Measurements from ENCODE around the gene ADRA2A.
A peak's percentile ranks its signal among the peaks of the same experiment; 100 is the strongest.

Gene ADRA2A

DNA sequence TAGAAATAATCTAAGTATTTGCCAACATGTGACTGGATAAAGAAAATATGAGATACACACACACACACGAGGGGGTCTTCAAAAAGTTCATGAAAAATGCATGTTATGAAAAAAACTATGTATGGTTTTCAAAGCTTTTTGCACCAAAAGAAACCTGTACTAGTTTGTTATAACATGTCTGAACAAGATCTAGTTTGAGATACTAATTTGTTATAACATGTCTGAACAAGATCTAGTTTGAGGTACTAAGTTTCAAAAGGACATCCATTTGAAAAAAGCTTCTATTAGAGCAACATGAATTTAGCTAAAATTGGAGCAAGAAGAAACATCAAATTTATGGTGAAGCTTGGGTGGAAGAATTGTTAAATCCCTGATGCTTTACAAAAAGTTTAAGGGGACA lies 19.8 kb upstream of the ADRA2A start:
- no peak for DNase-seq (ENCODE audit: low spot score)
- H3K4me3 ChIP-seq: no peak overlapping the region
- TF ChIP-seq, protein P1, sequence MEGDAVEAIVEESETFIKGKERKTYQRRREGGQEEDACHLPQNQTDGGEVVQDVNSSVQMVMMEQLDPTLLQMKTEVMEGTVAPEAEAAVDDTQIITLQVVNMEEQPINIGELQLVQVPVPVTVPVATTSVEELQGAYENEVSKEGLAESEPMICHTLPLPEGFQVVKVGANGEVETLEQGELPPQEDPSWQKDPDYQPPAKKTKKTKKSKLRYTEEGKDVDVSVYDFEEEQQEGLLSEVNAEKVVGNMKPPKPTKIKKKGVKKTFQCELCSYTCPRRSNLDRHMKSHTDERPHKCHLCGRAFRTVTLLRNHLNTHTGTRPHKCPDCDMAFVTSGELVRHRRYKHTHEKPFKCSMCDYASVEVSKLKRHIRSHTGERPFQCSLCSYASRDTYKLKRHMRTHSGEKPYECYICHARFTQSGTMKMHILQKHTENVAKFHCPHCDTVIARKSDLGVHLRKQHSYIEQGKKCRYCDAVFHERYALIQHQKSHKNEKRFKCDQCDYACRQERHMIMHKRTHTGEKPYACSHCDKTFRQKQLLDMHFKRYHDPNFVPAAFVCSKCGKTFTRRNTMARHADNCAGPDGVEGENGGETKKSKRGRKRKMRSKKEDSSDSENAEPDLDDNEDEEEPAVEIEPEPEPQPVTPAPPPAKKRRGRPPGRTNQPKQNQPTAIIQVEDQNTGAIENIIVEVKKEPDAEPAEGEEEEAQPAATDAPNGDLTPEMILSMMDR (IDR thresholded peaks at IDR 0.05): no peak
- H3K27ac ChIP-seq: no peak overlapping the region

DNA sequence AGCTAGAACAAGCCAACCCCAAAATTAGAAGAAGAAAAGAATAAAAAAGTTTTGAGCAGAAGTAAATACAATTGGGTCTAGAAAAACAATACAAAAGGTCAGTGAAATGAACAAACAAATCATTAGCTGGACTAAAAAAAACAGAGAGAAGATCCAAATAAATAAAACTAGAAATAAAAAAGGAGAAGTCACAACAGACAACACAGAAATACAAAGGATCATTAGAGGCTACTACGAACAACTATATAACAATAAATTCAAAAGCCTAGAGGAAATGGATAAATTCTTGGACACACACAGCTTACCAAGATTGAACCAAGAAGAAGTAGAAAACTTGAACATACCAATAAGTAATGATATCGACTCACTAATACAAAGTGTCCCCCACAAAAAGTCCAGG lies 13.4 kb upstream of the ADRA2A start:
- H3K4me3 ChIP-seq: no peak overlapping the region
- H3K27ac ChIP-seq: no peak overlapping the region
- TF ChIP-seq, protein P1 (IDR thresholded peaks at IDR 0.05): no peak
- DNase-seq (ENCODE audit: low spot score): no peak

DNA sequence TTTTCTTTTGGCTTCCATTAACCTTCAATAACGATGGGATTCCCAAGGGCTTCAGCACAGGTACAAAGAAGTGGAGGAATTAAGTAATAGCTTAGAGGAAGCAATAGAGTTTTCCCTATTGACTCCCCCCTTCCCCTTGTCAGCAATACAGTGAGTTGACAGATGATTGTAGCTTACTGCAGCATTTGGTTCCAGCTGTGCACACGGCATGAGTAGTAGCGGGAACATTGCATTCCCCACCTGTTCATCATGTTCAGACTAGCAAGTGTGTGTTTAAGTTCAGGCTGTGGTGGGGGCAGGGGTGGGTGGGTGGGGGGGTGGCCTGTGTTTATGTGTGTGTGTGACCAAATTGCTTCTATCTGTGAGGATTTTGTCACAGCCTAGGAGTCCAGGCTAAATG lies 4.6 kb upstream of the ADRA2A start:
- Histone ChIP-seq H3K27ac (no peak overlapping the region), H3K4me3 (no peak overlapping the region)
- no peak for DNase-seq (ENCODE audit: low spot score)
- TF ChIP-seq, protein P1 (IDR thresholded peaks at IDR 0.05): no peak

DNA sequence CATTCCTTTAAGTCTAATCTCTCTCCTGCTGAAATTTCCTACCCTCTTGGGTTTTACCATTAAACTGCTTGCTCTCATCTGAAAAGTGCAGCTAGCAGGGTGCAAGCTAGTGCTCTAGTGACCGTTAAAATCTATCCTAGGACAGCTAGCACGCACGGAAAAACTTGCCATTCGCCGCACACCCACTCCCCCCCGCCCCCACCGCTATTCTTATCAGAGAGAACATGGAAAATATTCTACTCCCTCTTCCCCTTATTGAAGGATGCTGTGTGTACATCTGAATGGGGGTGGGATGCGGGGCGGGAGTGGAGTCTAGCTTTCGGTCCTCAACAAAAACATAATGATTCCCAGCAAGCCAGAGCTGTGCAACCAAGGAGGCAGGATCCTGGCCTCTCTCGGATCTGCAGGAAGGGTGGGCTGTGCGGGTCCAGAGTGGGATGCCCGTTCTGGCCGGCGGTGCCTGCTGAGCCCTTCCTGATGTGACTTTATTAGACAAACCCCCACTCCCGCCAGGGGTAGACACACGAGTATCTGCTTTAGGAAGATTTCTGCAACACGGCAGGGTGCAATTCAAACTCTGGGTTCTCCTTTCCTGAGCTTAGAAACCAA lies 1.1 kb upstream of the ADRA2A start:
- H3K4me3 ChIP-seq: peak overlapping the region; percentile 77
- no peak overlapping the region for H3K27ac ChIP-seq

DNA sequence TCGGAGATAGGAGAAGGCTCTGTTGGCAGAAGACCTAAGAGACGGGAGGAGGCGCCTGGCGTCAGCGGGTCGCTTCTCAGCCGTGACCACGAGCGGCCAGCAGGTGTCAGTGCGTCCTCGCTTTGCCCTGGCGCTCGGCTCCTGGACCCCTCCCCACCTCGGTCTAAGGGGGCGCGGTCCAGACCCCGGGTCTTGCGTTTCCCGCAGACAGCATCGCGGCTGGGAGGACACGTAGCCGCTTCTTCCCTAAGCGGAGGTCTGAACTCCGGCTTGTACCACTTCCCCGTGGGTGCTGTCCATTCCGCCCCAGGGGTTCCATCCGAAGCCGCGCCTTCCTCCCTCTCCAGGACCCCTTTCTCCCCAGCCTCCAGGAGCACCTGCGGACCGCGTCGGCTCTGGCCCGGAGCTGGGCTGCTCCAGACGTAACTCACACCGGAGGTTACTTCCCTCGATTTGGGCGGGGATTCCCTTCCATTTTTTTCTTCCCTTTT lies 593 bp upstream of the ADRA2A start:
- TF ChIP-seq, protein P1 (IDR thresholded peaks at IDR 0.05): peak; percentile 73
- Histone ChIP-seq H3K27ac (no peak overlapping the region), H3K4me3 (peak overlapping the region; percentile 77)
- DNase-seq (ENCODE audit: low spot score): no peak

More for the DNA sequence above, 1.1 kb upstream of the ADRA2A start:
- no peak for DNase-seq (ENCODE audit: low spot score)
- TF ChIP-seq, protein P1 (IDR thresholded peaks at IDR 0.05): no peak

DNA sequence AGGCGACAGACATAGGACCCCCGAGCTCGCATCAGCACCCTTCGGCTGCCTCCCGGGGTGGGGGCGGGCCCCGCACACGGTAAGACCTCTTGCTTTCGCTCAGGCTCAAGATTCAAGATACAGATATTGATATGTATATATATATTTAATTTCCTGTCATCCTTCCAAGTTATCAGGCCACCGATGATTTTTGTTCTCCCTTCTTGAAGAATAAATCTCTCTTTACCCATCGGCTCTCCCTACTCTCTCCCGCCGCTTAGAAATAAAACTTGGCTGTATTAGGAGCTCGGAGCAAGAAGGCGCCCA lies 603 bp downstream of the ADRA2A start:
- TF ChIP-seq, protein P1 (IDR thresholded peaks at IDR 0.05): no peak
- H3K27ac ChIP-seq: no peak overlapping the region
- H3K4me3 ChIP-seq: peak overlapping the region; percentile 77
- no peak for DNase-seq (ENCODE audit: low spot score)

DNA sequence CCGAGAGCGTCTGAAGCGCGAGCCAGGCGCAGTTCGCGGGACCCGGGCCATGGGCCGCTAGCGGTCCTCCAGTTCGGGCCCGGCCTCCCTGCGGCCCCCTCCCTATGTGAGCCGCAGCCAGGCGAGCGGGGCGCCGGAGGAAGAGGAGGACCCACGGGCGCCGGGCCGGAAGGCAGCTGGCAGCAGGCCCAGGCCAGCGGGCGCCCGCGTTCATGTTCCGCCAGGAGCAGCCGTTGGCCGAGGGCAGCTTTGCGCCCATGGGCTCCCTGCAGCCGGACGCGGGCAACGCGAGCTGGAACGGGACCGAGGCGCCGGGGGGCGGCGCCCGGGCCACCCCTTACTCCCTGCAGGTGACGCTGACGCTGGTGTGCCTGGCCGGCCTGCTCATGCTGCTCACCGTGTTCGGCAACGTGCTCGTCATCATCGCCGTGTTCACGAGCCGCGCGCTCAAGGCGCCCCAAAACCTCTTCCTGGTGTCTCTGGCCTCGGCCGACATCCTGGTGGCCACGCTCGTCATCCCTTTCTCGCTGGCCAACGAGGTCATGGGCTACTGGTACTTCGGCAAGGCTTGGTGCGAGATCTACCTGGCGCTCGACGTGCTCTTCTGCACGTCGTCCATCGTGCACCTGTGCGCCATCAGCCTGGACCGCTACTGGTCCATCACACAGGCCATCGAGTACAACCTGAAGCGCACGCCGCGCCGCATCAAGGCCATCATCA lies 1.1 kb downstream of the ADRA2A start:
- peak overlapping the region; percentile 77 for H3K4me3 ChIP-seq
- no peak overlapping the region for H3K27ac ChIP-seq
- DNase-seq (ENCODE audit: low spot score): no peak
- TF ChIP-seq, protein P1 (IDR thresholded peaks at IDR 0.05): no peak

Measured in coronary artery (tissue), 2 donors.